HG02943 (cell line): Measurements from ENCODE around the gene DUOX2.
A peak's percentile ranks its signal among the peaks of the same experiment; 100 is the strongest.

Experiments
- ATAC-seq: cut with Tn5 transposase; IDR thresholded peaks from one replicate; pipeline ENCODE4 v1.9.1; 2021; ENCODE audit warnings: mild to moderate bottlenecking, low read depth, moderate library complexity; ENCODE audit not compliant: unreplicated experiment

Gene DUOX2

DNA sequence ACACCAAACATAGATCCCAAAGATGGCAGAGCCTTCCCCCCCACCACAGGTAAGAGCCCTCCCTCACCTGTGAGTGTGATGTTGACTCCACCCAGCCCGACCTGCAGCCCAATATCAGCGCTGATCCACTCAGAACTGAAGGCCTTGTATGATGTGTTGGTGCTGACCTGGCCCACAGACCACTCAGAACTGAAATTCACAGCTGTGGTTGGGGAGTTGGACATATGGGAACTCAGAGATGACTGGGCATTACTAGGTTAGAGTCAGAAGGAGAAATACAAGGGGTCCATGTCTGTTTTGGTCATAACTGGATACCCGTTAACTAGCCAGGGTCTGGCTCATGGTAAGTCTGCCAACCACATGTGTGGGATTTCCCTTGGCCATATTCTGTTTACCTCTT lies 7.0 kb upstream of the DUOX2 start:
- no peak for ATAC-seq

DNA sequence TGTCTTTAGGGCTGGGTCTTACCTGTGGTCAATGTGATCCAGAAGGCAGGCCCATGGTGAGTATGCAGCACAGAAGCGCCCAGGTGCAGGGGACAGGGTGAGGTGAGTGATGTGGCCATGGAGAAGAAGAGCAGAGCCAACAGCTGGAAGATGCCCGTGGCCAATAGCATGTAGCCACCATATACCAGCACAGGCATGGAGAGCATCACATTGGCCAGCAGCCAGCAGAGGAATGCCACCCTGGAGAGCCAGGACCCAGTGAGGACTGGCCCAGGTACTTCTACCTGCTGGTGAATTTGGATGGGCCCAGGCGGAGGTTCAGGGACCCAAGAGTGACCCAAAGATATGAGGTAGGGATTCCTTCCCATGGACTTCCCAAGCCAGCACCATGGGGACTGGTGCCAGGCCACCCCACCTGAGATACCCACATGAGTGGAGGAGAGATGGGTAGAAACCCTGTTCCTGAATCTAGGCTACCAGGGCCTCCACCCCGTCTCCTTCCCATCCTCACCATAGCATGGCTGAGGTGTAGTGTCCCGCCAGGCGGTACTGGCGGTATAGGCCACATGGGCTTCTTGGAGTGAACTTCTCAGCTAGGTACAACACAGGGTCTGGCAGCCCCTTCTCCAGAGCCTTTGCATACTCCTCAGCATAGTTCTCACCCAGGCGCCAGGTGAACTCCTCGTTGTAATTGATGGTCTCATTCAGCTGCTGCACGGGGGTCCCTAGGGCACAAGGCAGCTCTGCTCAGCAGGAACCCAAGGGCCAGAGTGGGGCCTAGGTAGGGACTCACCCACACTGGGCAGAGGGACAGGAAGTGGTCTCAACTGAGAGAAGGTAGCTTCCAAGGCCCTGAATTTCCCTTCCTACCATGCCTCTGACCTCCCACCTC lies 6.4 kb upstream of the DUOX2 start:
- ATAC-seq: no peak

- no peak for ATAC-seq
Measured at GRCh38 chr15:45118996-45119395, 5.0 kb upstream of the DUOX2 start.

- peak; percentile 85 for ATAC-seq
Measured at GRCh38 chr15:45118131-45118588, 4.2 kb upstream of the DUOX2 start.

DNA sequence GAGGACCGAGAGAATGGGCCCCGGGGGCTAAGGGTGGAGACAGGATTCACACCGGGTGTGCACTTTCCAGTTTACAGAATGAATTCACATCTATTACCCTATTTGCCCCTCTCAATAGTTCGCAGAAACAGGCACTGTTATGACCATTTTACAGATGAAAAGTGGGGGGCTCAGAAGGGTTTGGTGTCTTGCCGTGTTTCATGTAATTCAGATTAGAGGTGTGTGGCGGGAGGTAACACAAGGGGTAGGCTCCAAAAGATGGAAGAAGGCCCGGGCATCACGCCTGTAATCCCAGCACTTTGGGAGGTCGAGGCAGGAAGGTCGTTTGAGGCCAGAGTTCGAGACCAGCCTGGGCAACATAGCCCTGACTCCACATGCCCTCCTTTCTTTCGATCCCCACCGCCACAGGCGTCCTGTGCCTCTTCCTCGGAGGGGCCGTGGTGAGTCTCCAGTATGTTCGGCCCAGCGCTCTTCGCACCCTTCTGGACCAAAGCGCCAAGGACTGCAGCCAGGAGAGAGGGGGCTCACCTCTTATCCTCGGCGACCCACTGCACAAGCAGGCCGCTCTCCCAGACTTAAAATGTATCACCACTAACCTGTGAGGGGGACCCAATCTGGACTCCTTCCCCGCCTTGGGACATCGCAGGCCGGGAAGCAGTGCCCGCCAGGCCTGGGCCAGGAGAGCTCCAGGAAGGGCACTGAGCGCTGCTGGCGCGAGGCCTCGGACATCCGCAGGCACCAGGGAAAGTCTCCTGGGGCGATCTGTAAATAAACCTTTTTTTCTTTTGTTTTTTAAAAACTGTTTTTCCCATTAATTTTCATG lies 3.5 kb upstream of the DUOX2 start:
- no peak for ATAC-seq

- no peak for ATAC-seq
Measured at GRCh38 chr15:45116482-45117307, 2.7 kb upstream of the DUOX2 start.

GRCh38 chr15:45116006-45116481 lies 2.1 kb upstream of the DUOX2 start:
- no peak for ATAC-seq

DNA sequence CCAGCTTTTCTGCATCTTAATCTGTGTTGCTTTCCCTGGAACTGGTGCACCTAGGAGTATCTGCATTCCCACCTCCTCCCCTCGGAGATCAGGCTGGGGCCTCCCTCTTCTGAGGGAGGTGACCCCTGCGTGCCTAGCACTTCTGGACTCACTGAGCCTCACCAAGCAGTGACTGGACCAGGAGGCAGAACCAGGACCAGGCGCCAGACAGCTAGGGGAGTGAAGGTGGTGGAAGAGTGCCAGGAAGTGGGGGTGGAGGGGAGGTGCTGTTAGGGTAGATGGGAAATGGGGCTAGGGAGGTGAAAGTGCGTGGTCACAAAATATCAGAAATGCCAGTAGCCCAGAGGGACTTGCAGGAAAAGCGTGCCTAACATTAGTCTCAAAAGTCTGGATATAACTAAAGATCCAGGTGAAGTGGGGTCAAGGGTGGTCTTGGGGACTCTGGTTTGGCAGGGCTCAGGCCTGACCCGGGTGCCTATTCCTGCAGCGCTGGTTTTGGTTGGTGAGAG lies 1.4 kb upstream of the DUOX2 start:
- ATAC-seq: no peak

DNA sequence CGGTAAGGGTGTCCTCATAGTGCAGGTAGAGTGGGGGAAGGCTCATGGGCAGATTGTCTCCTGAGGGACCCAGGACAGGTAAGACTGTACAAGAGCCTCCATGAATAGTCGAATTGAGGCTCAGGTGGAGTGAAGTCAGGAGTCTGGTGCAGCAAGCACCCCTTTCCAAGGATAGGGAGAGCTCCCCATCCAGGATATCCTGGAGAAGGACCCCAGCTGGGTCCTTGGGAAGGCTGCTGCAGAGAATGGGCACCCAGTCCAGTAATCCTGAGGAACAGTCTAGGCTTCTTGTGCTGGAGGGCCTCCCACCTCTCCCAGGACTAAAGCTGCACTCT lies 746 bp upstream of the DUOX2 start:
- no peak for ATAC-seq

DNA sequence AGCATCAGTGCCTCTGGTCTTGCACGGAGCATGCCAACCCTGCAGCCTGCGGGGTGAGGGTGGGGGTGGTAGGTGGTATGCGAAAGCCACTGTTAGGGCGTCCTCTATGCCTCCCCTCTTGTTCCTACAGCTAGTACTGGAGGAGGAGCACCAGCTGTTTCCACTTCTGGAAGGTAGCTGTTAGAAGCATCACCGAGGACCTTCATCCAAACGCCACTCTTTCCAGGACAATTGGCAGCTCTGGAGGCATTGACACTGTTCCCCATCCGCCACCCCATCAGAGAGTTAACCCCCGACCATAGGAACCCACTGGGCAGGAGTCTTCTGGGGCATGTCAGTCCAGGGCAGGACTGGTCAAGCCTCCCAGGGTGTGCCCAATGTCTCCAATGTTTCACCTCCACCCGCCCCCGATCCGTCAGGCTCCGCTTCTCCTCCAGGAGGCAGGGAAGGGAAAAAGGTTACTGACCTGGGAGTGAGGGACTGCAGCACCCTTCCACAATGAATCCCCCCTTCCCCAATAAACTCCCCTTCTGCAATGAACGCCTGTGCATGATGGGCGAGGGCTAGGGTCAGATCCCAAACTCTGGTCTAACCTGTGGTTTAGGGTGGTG lies 487 bp downstream of the DUOX2 start:
- ATAC-seq: no peak

DNA sequence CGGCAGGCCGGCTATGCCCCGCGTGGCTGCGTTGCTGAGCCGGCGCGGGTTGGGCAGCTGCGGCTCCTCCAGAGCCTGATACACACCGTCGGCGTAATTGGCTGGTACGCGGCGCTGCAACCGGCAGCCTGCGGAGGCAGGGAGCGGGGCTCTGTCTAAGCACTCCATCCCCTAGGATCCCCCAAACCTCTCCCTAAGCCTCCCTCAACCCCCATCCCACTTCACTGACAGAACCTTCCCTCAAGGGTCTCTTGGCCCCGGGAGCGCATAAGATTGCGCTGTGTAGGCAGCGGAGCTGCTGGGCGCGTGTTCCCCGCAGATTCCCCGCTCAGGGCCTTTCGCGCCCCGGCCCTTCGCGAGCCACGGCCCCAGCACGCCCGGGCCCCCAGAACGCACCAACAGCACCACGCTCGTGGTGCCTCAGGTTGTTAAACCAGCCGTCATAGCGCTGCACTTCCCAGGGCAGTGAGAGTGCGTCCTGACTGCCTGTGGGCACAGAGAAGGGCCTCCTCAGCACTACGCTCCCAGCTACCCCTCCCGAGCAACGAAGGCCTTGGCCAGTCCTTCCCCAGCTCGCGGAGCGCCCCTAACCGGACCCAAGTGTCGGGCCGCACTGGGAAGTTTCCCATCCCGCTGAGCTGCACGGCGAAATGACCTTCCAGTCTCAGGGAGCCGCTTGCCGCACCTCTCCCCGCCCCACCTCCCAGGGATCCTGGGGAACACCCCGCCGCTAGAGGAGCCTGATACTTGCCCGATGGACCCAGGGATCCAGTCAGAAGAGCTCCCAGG lies 1.2 kb downstream of the DUOX2 start:
- no peak for ATAC-seq

DNA sequence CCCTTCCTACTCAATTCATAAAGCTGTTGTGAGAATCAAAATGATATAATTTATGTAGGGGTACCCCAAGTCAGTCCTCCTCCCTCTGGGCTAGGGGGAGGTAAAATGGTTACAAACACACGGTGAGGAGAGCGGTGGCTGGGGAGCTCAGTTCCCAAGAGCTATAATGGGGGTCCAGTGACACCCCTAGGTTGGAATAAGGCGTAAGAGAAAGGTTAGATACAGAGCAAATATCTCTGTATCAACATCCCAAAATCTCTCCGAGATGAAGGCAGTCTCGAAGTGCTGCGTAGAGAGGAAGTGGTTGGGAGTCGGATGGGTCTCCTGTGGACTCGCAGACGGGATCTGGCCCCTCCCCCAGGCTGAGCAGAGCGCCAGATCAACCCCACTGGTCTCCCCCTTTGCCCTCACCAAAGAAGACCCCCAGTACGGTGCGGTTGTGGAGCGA lies 1.8 kb downstream of the DUOX2 start:
- ATAC-seq: no peak

- ATAC-seq: no peak
Measured at GRCh38 chr15:45111390-45112142, 2.4 kb downstream of the DUOX2 start.

DNA sequence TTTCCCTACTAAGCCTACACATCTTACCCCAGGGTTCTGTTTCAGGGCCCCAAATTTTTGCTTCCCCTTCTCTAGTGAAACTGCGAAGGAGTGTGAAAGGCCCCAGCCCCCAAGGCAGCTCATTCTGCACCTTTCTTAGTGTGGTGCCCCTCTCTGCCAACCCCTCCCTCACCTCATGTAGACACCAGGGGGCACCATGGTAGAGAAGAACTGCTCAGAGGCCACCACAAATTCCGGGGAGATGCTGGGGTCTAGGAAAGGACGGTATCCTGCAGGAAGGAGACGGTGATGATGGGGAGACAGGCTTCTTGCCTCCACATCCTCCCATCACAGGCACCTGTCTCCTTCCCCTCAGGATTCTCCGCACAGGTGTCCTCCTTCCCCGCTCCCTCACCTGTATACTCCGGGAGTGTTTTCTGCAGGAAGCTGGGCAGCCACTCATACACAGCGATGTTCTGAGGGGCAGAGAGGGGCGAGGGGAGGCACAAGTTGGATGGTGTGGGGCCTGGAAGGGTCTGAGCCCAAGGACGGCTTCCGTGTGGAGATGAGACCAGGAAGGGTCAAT lies 3.6 kb downstream of the DUOX2 start:
- ATAC-seq: no peak

DNA sequence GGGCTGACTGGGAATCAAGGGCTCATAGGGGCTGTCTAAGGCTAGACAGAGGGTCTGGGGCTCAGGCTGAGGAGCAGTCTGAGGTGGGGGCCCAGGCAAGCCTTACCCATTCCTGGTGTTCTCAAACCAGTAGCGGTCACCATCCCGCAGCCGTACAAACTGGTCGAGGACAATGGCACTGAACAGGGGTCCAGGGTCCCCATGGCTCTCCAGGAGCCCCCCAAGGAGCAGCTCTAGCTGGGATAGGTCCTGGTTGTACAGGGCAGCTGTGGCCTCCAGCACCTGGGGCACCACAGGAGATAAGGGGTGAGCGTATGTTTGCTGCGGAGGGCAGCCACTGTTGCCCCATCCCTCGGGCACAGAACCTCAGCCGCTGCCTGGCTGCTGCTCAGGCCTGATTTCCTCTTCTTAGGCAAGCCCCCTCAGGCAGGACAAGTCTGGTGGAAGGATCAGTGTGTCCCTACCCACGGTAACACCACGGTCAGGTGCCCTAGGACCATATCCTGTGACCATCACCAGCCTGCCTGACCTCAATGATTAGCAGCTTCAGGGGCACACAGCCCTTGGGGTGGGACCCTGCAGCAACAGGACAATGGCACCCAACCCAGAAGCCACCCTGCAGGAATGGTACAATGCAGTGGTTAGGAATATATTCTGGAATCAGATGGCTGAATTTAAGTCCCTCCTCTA lies 5.9 kb downstream of the DUOX2 start:
- no peak for ATAC-seq

- no peak for ATAC-seq
Measured at GRCh38 chr15:45106002-45106790, 7.8 kb downstream of the DUOX2 start.

DNA sequence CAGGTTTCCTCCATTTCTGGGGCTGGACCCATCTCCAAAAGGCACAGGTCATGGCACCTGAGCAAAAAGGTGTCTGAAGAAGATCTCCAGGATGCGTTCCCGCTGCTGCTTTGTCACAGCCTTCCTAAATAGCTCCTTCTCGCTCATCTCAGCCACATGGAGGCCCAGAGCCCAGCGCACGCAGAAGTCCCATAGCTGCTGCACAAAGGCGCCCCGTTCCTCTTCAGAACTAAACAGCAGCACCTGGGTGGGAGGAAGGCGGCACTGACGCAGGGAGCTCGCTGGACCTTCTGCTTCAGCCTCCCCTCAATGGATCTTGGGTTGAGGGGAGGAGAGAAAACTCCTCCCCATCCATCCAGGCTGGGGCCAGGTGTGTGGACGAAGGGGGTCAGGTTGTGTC lies 8.4 kb downstream of the DUOX2 start:
- no peak for ATAC-seq
